Subcutaneous abdominal adipose tissue (tissue), 5 donors: Measurements from ENCODE around the gene BICD1.

Experiments
- H3K27ac ChIP-seq: one replicate; pipeline ENCODE4 v1.7.0; 2013; ENCODE audit warnings: low read depth, mild to moderate bottlenecking, inconsistent platforms, low read length, moderate library complexity
- H3K27me3 ChIP-seq, 5 donors: one replicate each; pipeline ENCODE4 v1.7.0; 2013; ENCODE audit warnings: low read length in 5 of 5, inconsistent platforms in 1 of 5; ENCODE audit not compliant: control insufficient read depth in 5 of 5, insufficient read depth in 4 of 5
- H3K36me3 ChIP-seq, 5 donors: one replicate each; pipeline ENCODE4 v1.7.0; 2013; ENCODE audit warnings: low read length in 5 of 5; ENCODE audit not compliant: control insufficient read depth in 5 of 5, insufficient read depth in 5 of 5
- H3K4me1 ChIP-seq, 5 donors: one replicate each; pipeline ENCODE4 v1.7.0; 2013; ENCODE audit warnings: low read length in 5 of 5, mild to moderate bottlenecking in 3 of 5, moderate library complexity in 1 of 5; ENCODE audit not compliant: control insufficient read depth in 5 of 5, insufficient read depth in 5 of 5
- H3K4me3 ChIP-seq, 5 donors: one replicate each; pipeline ENCODE4 v1.7.0; 2013; ENCODE audit warnings: low read length in 5 of 5, low read depth in 1 of 5
- H3K9ac ChIP-seq, 5 donors: one replicate each; pipeline ENCODE4 v1.7.0; 2013; ENCODE audit warnings: low read length in 5 of 5, mild to moderate bottlenecking in 4 of 5, moderate library complexity in 3 of 5
- H3K9me3 ChIP-seq, 5 donors: one replicate each; pipeline ENCODE4 v1.7.0; 2013; ENCODE audit warnings: low read length in 5 of 5; ENCODE audit not compliant: control insufficient read depth in 5 of 5
- donor health status: healthy.
- donor health status: healthy.
- donor health status: healthy.
- donor health status: healthy.
- donor health status: healthy.

Gene BICD1

DNA sequence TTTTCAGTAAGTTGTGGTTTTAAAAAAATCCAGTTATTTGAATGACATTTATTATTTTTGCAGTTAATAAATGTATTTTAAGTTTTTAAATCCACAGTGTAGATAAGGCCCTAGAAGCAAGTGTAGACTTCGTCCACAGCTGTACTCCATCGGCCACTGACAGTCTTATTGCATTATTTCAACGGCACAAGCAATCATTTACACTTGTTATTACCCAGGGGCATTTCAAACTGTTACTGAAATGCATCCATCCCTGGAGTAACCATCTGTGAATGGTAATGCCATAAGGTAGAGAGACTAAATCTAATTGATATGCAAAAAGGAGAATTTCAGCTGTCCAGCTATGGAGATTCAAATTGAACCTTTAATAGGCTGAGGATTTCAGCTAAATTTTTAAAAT is 48.4 kb downstream of the BICD1 start:
- H3K9ac ChIP-seq: no peak overlapping the region
- no peaks in the 10 kb centered on the region for H3K27me3 ChIP-seq
- H3K36me3 ChIP-seq: no peaks in the 10 kb centered on the region
- H3K27ac ChIP-seq: no peak overlapping the region
- H3K4me1 ChIP-seq: no peaks in the 10 kb centered on the region
- H3K9me3 ChIP-seq: no peaks in the 10 kb centered on the region
- H3K4me3 ChIP-seq: no peak overlapping the region

DNA sequence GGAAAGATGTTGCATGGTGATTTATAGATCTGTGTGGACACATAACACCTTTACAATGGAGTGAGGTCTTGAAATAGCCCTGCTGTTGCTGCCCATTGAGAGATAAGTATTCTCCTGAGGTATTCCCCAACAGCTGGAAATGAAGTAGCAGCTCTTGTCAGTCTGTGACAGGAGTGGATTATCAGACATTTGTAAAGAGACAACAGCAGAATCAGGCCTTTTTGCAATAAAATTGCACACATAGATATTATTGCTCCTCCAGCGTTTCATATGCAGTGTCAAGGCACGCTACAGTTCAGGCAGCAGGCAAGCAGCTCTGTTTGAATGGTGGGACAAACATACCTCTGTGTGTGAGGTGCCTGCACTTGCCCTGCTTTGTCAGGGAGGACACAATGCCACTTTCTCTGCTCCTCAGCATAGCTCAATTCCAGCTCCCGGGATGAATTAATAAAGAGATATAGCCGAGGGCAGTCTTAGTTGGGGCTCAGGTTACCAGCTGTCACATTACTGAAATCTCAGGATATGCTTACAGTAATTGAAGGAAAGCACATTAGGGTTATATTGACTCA is 49.4 kb downstream of the BICD1 start:
- no peak overlapping the region for H3K9ac ChIP-seq
- H3K27me3 ChIP-seq: no peaks in the 10 kb centered on the region
- no peak overlapping the region for H3K27ac ChIP-seq

DNA sequence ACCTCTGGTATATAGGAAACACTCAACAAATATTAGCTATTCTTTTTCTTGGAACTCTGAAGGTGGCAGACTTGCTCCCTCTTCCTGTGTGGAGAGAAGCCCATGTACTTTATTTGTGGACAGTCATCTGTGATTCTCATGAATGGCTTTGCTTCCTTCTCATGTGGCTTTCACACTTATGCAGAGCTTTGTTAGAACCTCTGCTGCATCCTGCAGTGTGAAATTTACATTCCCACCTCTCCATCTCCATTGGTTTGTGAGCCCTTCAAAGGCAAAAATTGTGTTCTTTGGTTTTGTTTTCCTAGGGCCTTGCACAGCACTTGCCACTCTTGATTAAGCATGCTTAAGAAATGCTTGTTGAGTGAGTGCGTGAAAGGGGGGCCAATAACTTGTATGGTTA is 51.9 kb downstream of the BICD1 start:
- no peak overlapping the region for H3K27ac ChIP-seq
- no peaks in the 10 kb centered on the region for H3K9me3 ChIP-seq
- no peaks in the 10 kb centered on the region for H3K36me3 ChIP-seq
- no peak overlapping the region for H3K4me3 ChIP-seq
- H3K27me3 ChIP-seq: no peaks in the 10 kb centered on the region
- no peaks in the 10 kb centered on the region for H3K4me1 ChIP-seq
- H3K9ac ChIP-seq: no peak overlapping the region

More for the DNA sequence above, 49.4 kb downstream of the BICD1 start:
- no peaks in the 10 kb centered on the region for H3K9me3 ChIP-seq
- no peaks in the 10 kb centered on the region for H3K36me3 ChIP-seq
- H3K4me3 ChIP-seq: no peak overlapping the region
- H3K4me1 ChIP-seq: no peaks in the 10 kb centered on the region

DNA sequence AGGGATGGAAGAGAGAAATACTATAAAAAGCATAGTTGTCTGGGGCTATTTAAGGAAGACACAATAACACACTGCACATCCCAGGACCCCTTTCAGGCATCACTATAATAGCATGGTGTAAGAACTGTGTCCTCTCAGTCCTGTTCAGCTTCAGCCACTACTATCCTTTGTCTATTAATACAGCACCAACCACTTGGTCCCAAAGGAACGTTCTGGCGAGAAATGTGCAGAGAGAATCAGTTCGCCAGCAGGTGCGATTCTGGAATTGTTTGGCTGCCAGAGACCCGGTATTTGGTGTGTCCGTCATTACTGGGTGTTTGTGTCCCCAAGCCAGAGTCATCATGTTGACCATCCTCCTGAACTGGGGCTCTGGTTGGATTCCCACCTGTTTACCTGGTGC is 52.7 kb downstream of the BICD1 start:
- no peak overlapping the region for H3K27ac ChIP-seq
- H3K27me3 ChIP-seq: no peaks in the 10 kb centered on the region

DNA sequence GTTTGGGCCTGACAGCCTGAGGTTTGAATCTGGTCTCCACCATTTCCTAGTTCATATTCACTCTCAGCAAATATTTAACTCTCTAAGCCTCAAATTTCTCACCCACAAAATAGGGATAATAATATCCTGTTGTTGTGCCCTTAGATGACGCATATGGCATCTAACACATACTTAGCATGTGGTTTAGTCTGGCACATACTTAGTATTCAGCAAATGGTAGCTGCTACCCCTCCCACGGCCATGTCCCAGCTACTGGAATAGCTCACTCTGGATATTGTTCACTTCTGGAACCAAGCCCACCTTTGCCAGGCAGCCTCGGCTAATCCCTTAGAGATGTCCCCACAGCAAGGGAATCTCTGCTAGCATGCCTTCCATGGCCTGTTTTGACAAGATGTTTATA is 53.3 kb downstream of the BICD1 start:
- Histone ChIP-seq H3K27ac (no peak overlapping the region), H3K4me1 (no peaks in the 10 kb centered on the region), H3K27me3 (no peaks in the 10 kb centered on the region), H3K36me3 (no peaks in the 10 kb centered on the region), H3K9me3 (no peaks in the 10 kb centered on the region), H3K4me3 (no peak overlapping the region), H3K9ac (no peak overlapping the region)

More for the DNA sequence above, 52.7 kb downstream of the BICD1 start:
- H3K9me3 ChIP-seq: no peaks in the 10 kb centered on the region
- H3K4me1 ChIP-seq: no peaks in the 10 kb centered on the region
- H3K36me3 ChIP-seq: no peaks in the 10 kb centered on the region
- H3K9ac ChIP-seq: no peak overlapping the region
- H3K4me3 ChIP-seq: no peak overlapping the region

DNA sequence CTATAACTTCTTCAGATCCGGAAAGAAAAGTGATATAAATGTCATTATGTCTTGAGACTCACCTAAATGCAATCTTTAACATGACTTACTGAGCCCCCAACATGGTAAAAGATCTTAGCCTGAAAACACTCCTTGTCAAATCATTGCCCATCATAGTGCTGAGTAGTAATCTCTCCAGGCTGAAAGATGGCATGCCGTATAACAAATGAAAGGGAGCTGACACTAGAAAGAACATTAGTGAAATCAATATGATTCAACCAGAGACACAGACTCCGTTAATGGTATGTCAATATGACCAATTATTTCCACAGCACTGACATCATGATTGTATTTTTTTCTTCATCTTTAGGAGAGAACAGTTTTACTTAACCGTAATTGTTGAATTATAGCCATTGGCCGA is 54.4 kb downstream of the BICD1 start:
- no peaks in the 10 kb centered on the region for H3K9me3 ChIP-seq
- H3K27me3 ChIP-seq: no peaks in the 10 kb centered on the region
- no peak overlapping the region for H3K27ac ChIP-seq
- H3K9ac ChIP-seq: no peak overlapping the region
- H3K4me1 ChIP-seq: no peaks in the 10 kb centered on the region
- H3K4me3 ChIP-seq: no peak overlapping the region
- no peaks in the 10 kb centered on the region for H3K36me3 ChIP-seq

DNA sequence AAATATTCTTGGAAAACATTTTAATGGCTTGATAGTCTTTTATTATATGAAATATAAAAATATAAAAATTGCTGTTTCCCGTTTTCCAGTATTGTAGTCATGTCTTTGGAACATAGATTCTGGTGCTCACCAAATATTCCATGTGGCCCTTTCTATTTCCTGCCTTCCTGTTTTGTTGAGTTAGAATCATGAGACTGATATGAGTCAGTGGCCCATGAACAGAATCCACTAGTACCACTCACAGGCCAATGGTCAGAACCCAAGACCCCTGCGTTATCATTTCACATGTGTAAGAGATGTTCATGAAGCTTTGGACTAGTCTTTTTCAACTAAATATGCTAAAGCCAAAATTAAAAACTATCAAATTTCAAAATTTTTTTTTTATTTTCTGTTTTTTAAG is 56.9 kb downstream of the BICD1 start:
- Histone ChIP-seq H3K9me3 (no peaks in the 10 kb centered on the region), H3K4me1 (no peaks in the 10 kb centered on the region), H3K27me3 (no peaks in the 10 kb centered on the region), H3K4me3 (no peak overlapping the region), H3K27ac (no peak overlapping the region), H3K9ac (no peak overlapping the region), H3K36me3 (no peaks in the 10 kb centered on the region)

DNA sequence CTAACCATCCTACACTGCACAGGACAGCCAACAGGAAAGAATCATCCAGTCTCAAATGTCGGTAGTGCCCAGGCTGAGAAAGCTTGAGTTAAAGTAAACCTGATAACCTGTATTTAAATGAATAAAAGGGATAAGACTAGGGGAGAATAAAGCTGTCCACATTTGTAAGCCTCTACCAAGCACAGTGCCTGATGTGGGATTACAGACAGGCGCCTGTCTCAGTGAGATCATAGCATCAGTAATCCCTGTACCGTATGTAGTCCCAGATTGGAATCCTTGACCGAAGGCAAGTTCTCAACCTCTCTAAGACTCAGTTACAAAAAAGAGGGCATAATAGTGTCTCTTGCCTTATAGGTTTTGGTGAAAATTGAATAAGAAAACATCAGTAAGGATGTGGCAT is 59.9 kb downstream of the BICD1 start:
- no peak overlapping the region for H3K27ac ChIP-seq
- H3K27me3 ChIP-seq: no peaks in the 10 kb centered on the region
- no peak overlapping the region for H3K4me3 ChIP-seq
- no peaks in the 10 kb centered on the region for H3K9me3 ChIP-seq
- H3K36me3 ChIP-seq: no peaks in the 10 kb centered on the region
- H3K9ac ChIP-seq: no peak overlapping the region
- H3K4me1 ChIP-seq: no peaks in the 10 kb centered on the region

DNA sequence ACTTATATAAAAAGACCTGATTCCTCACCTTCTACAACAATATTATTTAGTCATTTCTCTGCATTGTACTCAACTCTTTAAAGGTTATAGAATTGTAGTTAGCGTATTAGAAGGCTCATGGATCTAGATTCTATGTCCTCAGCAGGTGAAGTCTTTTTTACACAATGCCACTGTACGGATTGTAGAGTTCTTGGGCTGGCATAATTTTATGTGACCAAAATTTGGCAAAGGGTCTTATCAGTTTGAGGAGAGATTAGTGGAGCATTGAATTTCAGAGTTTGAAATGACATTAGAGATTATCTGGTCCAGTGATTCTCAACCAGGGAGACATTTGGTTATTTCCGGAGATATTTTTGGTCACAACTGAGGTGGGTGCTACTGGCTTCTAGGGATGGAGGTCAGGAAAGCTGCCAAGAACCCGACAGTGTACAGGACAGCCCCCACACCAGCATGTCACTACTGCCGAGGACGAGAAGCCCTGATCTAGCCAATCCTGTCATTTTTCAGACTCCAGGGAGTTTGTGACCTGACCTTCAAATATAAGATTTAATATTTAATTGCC is 63.9 kb downstream of the BICD1 start:
- Histone ChIP-seq H3K36me3 (no peaks in the 10 kb centered on the region), H3K9me3 (no peaks in the 10 kb centered on the region), H3K27ac (no peak overlapping the region), H3K9ac (no peak overlapping the region), H3K4me3 (no peak overlapping the region), H3K4me1 (no peaks in the 10 kb centered on the region), H3K27me3 (no peaks in the 10 kb centered on the region)

DNA sequence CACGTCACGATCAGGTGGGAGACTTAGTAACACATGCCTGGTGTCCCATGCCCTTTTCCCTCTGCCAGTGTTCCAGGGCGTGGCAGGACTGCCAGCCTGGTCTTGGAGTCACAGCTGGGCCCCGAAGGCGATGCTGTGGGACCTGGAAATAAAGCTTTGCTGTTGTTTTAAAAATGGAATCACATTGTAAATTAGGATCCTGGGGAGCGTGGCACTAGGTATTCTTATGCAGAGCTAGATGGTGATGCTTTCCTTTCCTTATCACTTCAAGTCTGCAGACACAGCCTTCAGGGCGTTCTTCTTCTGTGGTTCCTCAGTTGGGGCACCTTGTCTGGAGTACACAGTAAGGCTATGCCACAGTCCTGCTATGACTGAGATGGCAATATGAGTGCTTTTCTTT is 64.6 kb downstream of the BICD1 start:
- Histone ChIP-seq H3K9me3 (no peaks in the 10 kb centered on the region), H3K36me3 (no peaks in the 10 kb centered on the region), H3K9ac (no peak overlapping the region), H3K27me3 (no peaks in the 10 kb centered on the region), H3K4me1 (no peaks in the 10 kb centered on the region), H3K4me3 (no peak overlapping the region), H3K27ac (no peak overlapping the region)
